Heart left ventricle (tissue), 16 donors: Measurements from ENCODE around the gene IFI44. TPM values are rescaled to one million over a fixed set of nuclear protein-coding genes. Genes with fewer than 3 reads are reported as not detected.

ENCODE experiments used
- ATAC-seq, 4 donors: fragments of 200-7000 bp; cut with Tn5 transposase; one replicate each; pipeline ENCODE4 v1.9.1; 2020 to 2022; ENCODE audit warnings: moderate library complexity in 4 of 4, mild to moderate bottlenecking in 3 of 4, moderate number of reproducible peaks in 1 of 4
- DNase-seq, 5 donors: peaks; one replicate each; pipeline ENCODE4 v3.0.0-alpha.2; 2020
- H3K27ac ChIP-seq, 12 donors: fragments of 200-600 bp; sonication (generic) in 4 of 12; one replicate each; pipeline versions ENCODE4 v1.5.0 to v1.8.0; 2016 to 2022; ENCODE audit warnings: mild to moderate bottlenecking in 2 of 12
- H3K27me3 ChIP-seq, 9 donors: fragments of 200-600 bp; sonication (generic) in 2 of 9; one replicate each; pipeline versions ENCODE4 v1.5.1 to v1.8.0; 2016 to 2022; ENCODE audit warnings: mild to moderate bottlenecking in 3 of 9
- H3K36me3 ChIP-seq, 9 donors: fragments of 200-600 bp; sonication (generic) in 2 of 9; one replicate each; pipeline versions ENCODE4 v1.5.0 to v1.8.0; 2018 to 2022; ENCODE audit warnings: mild to moderate bottlenecking in 2 of 9
- H3K4me1 ChIP-seq, 12 donors: fragments of 200-600 bp; sonication (generic) in 4 of 12; one replicate each; pipeline versions ENCODE4 v1.5.0 to v1.8.0; 2016 to 2022; ENCODE audit warnings: mild to moderate bottlenecking in 3 of 12
- H3K4me3 ChIP-seq, 12 donors: fragments of 200-600 bp; sonication (generic) in 4 of 12; one replicate each; pipeline versions ENCODE4 v1.5.0 to v1.8.0; 2017 to 2022; ENCODE audit warnings: mild to moderate bottlenecking in 9 of 12, moderate library complexity in 4 of 12
- H3K9me3 ChIP-seq, 12 donors: fragments of 200-600 bp; sonication (generic) in 4 of 12; one replicate each; pipeline versions ENCODE4 v1.5.0 to v1.8.0; 2016 to 2022; ENCODE audit warnings: mild to moderate bottlenecking in 1 of 12
- POLR2A ChIP-seq, 2 donors: fragments of 450-650 bp; IDR thresholded peaks; one replicate each; pipeline ENCODE4 v1.6.1; 2017; ENCODE audit warnings: antibody characterized with exemption in 2 of 2, mild to moderate bottlenecking in 2 of 2, moderate library complexity in 2 of 2
- WGBS, 4 donors: extraction: QIAGEN DNeasy Blood & Tissue Kit in 2 of 4; methylation state at CpG; one replicate each; pipeline versions ENCODE4 v1.1.5 to v1.1.7; 2013 to 2018; 5-methylcytosine and 5-hydroxymethylcytosine counted together
- intact Hi-C, 10 donors: fragments of 100-400 bp; cut with DNase I; formaldehyde crosslinking; loops; one replicate each; pipeline versions ENCODE4 v1.11.1 to v1.14.2; 2022
- polyA plus RNA-seq, 2 donors: library from polyadenylated mRNA; stranded (reverse); fragments of 200-250 nt; gene quantifications; one replicate each; pipeline ENCODE4 v1.2.3, GENCODE V29; 2013
- total RNA-seq, 9 donors: library from RNA; depleted of rRNA in 2 of 9; stranded (reverse); fragments of >200 nt in 2 of 9; fragmentation: NEBNext Ultra II Directional in 3 of 9; extraction: Animal tissue kit (Norgen Biotek cat#: 25700) in 3 of 9; gene quantifications; one replicate each; pipeline versions ENCODE4 v1.1.0 to v1.2.4, GENCODE V29; 2016 to 2023
- TF ChIP-seq, protein P1 (sequence below), 12 donors: fragments of 200-600 bp; sonication (generic) in 4 of 12; IDR thresholded peaks; one replicate each; pipeline versions ENCODE4 v1.5.0 to v1.8.0; 2018 to 2022; ENCODE audit warnings: antibody characterized with exemption in 12 of 12, mild to moderate bottlenecking in 5 of 12
- donor health status: ischemic (EF 13 %, LVEDD 7.1; RV severe dilation, severe dysfunction).
- donor health status: healthy with polysubstance abuse.
- donor health status: DM: no; HTN: yes; CAD: no.
- donor health status: DM: no; HTN: no; CAD: no.
- donor health status: ischemic (EF 25% LVEDD 6.9; RV normal size, moderate dysfunction).
- donor health status: ischemic (EF 25% LVEDD 5.7; RV mildly dilated, moderate dysfunction).
- donor health status: healthy.
- donor health status: DM: yes; HTN: yes; CAD: no.
- donor health status: ischemic (EF 35%, LVEDD 5.7; RV mildly dilated, moderate dysfunction).
- donor health status: nonischemic (EF 11% LVEDD 7.7; RV severe dilation, severe dysfunction).
- donor health status: DM: yes; HTN: yes; CAD: no.
- donor health status: PGD.
- donor health status: ischemic (EF 29% LVEDD 5.4; RV normal size, mild dysfunction).
- donor health status: nonischemic (EF 23%, LVEDD 6.1; RV moderate dilation, normal function).

Gene IFI44
- total and polyA plus RNA-seq, 11 donors: 4.5 to 43.0 (median 11.2) TPM

- Histone ChIP-seq H3K4me1 (peaks cover 0 to 6% (median 0%) of the 10 kb centered on the region in 12 donors), H3K36me3 (no peaks in the 10 kb centered on the region), H3K4me3 (no peak overlapping the region), H3K27me3 (no peaks in the 10 kb centered on the region), H3K27ac (no peak overlapping the region), H3K9me3 (no peaks in the 10 kb centered on the region)
- DNase-seq: no peak
- ATAC-seq: no peak
- TF ChIP-seq POLR2A (IDR thresholded peaks at IDR 0.05): no peak
- TF ChIP-seq, protein P1, sequence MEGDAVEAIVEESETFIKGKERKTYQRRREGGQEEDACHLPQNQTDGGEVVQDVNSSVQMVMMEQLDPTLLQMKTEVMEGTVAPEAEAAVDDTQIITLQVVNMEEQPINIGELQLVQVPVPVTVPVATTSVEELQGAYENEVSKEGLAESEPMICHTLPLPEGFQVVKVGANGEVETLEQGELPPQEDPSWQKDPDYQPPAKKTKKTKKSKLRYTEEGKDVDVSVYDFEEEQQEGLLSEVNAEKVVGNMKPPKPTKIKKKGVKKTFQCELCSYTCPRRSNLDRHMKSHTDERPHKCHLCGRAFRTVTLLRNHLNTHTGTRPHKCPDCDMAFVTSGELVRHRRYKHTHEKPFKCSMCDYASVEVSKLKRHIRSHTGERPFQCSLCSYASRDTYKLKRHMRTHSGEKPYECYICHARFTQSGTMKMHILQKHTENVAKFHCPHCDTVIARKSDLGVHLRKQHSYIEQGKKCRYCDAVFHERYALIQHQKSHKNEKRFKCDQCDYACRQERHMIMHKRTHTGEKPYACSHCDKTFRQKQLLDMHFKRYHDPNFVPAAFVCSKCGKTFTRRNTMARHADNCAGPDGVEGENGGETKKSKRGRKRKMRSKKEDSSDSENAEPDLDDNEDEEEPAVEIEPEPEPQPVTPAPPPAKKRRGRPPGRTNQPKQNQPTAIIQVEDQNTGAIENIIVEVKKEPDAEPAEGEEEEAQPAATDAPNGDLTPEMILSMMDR (IDR thresholded peaks at IDR 0.05): no peak
- whole genome bisulfite sequencing, 4 donors: 65 to 71% (median 70%) methylated on average over 2 of the region's 2 CpGs
- intact Hi-C loops: no loop called here
Observed at GRCh38 chr1:78681265-78681664, 31.6 kb downstream of the IFI44 start.

- intact Hi-C loops: no loop called here
- TF ChIP-seq, protein P1 (IDR thresholded peaks at IDR 0.05): no peak
- TF ChIP-seq POLR2A (IDR thresholded peaks at IDR 0.05): no peak
- H3K9me3 ChIP-seq: no peaks in the 10 kb centered on the region
- H3K27me3 ChIP-seq: no peaks in the 10 kb centered on the region
- H3K4me1 ChIP-seq: peaks cover 0 to 6% (median 0%) of the 10 kb centered on the region in 12 donors
- WGBS, 4 donors: 53 to 69% (median 55%) methylated on average over 3 of the region's 3 CpGs
- no peak for ATAC-seq
- H3K36me3 ChIP-seq: no peaks in the 10 kb centered on the region
- no peak overlapping the region for H3K4me3 ChIP-seq
- DNase-seq: no peak
- no peak overlapping the region for H3K27ac ChIP-seq
Observed at GRCh38 chr1:78682496-78682895, 32.9 kb downstream of the IFI44 start.

DNA sequence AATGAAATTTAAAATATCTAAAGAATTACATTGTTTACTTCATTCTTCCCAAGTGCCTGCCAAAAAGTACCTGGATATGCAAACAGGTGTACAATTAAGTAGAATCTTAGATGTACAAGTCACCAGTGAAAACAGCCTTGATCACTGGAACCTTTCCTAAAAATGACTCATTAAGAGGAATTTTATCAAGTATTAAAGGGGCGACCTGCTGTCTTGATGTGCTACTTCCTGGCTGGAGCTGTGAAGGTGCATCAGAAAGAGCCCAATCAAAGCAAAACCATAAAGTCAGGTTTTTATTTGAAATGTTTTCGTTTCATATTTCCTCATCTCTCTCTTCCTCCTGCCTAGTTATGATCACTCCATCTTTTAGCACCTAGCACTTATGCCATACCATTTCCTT is 33.4 kb downstream of the IFI44 start:
- TF ChIP-seq, protein P1 (IDR thresholded peaks at IDR 0.05): no peak
- TF ChIP-seq POLR2A (IDR thresholded peaks at IDR 0.05): no peak
- H3K27me3 ChIP-seq: no peaks in the 10 kb centered on the region
- no peak for ATAC-seq
- no peaks in the 10 kb centered on the region for H3K9me3 ChIP-seq
- H3K27ac ChIP-seq: no peak overlapping the region
- peaks cover 0 to 3% (median 0%) of the 10 kb centered on the region in 12 donors for H3K4me1 ChIP-seq
- no peaks in the 10 kb centered on the region for H3K36me3 ChIP-seq
- WGBS, 4 donors: 67 to 74% (median 68%) methylated on average over 2 of the region's 2 CpGs
- H3K4me3 ChIP-seq: no peak overlapping the region
- intact Hi-C loops: no loop called here
- DNase-seq: no peak

- no peaks in the 10 kb centered on the region for H3K36me3 ChIP-seq
- intact Hi-C loops: no loop called here
- H3K9me3 ChIP-seq: no peaks in the 10 kb centered on the region
- 83 to 97% (median 92%) methylated on average over 1 of the region's 1 CpG for WGBS, 4 donors
- TF ChIP-seq, protein P1 (IDR thresholded peaks at IDR 0.05): no peak
- no peak for TF ChIP-seq POLR2A (IDR thresholded peaks at IDR 0.05)
- H3K27me3 ChIP-seq: no peaks in the 10 kb centered on the region
- H3K27ac ChIP-seq: no peak overlapping the region
- no peak overlapping the region for H3K4me3 ChIP-seq
- DNase-seq (no peak), ATAC-seq (no peak)
- H3K4me1 ChIP-seq: no peaks in the 10 kb centered on the region
Observed at GRCh38 chr1:78687315-78687714, 37.7 kb downstream of the IFI44 start.
